Measurements from ENCODE around the gene L3MBTL4.

DNA sequence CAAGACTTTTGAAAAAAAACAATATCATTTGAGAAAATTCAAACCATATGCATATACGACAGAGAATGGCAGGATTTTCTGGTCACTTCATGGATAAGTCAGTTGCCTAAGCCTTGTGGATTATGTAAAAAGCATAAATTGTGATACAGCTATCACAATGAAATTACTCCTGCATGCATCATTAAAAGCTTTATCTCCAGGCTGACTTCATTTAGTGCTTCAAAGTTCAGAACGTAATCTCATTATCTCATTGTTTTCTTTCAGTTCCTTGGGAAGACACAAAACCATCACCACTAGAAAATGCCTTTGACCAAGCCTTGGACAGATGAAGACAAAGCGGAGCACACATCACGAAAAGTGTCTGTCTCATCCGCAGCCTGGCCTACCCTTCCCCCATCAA, 57.0 kb downstream of the L3MBTL4 start:
- TF ChIP-seq CTCF (IDR thresholded peaks at IDR 0.05 in 2 of 3, conservative IDR thresholded peaks at IDR 0.05 in 1 of 3; ENCODE audit: borderline replicate concordance in 1 of 3, insufficient read depth in 1 of 3, low read depth in 2 of 3, low read length in 2 of 3) = no peak
- no peak for TF ChIP-seq ZNF274 (IDR thresholded peaks at IDR 0.05; ENCODE audit: low read depth, low read length)
- no peak for TF ChIP-seq YY1 (IDR thresholded peaks at IDR 0.05; ENCODE audit: extremely low read depth, insufficient replicate concordance, low read depth, low read length)
- no peak for TF ChIP-seq MAX (IDR thresholded peaks at IDR 0.05)
- TF ChIP-seq ELF1 (IDR thresholded peaks at IDR 0.05; ENCODE audit: borderline replicate concordance, low read depth) = no peak
- TF ChIP-seq SP1 (IDR thresholded peaks at IDR 0.05; ENCODE audit: low read depth) = no peak
- no peak for TF ChIP-seq POLR2A (IDR thresholded peaks at IDR 0.05; ENCODE audit: borderline replicate concordance, extremely low read depth, insufficient read depth, insufficient read length)
- no peak for TF ChIP-seq POLR2AphosphoS5 (IDR thresholded peaks at IDR 0.05; ENCODE audit: low read depth, low read length)
- no peak for TF ChIP-seq RAD21 (IDR thresholded peaks at IDR 0.05; ENCODE audit: low read depth)
